Breast epithelium (tissue), 3 donors: ENCODE data around the gene ATP9B.
A peak's percentile ranks its signal among the peaks of the same experiment; 100 is the strongest.

Experiments used
- CTCF ChIP-seq, 3 donors: fragments of 450-650 bp; IDR thresholded peaks; one replicate each; pipeline ENCODE4 v1.5.1; 2016 to 2017; ENCODE audit warnings: antibody characterized with exemption in 3 of 3, mild to moderate bottlenecking in 3 of 3, moderate library complexity in 3 of 3
- POLR2A ChIP-seq: fragments of 450-650 bp; IDR thresholded peaks from one replicate; pipeline ENCODE4 v1.6.1; 2016; ENCODE audit warnings: antibody characterized with exemption, mild to moderate bottlenecking, moderate library complexity
- POLR2AphosphoS5 ChIP-seq, 3 donors: sonication (generic); formaldehyde crosslinking; IDR thresholded peaks; one replicate each; pipeline ENCODE4 v1.6.1; 2017; ENCODE audit warnings: antibody characterized with exemption in 3 of 3

GRCh38 chr18:79068937-79069716 is at the start of gene ATP9B:
- TF ChIP-seq CTCF (IDR thresholded peaks at IDR 0.05) = no peak
- peak; percentile 93 to 95 (median 94) for TF ChIP-seq POLR2AphosphoS5 (IDR thresholded peaks at IDR 0.05)
- TF ChIP-seq POLR2A = no peak
